ENCODE measurements around the gene HOXB2.
A peak's percentile ranks its signal among the peaks of the same experiment; 100 is the strongest.

Gene HOXB2

DNA sequence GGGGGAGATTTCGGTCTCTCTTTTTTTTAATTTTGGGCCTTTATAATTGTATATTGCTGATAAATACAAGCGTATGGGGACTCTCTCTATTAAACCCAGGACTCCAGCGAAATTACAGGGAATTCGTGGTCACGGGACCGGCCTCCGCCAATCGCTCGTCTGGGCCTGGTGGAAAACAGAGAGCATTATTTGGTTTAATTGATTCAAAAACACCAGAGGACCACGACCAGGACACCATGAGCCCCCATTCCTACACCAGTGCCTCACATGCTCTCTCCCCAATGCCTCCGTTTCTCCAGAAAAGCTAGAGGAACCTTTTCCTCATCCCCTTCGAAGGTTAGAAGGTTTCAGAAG, at the start of gene HOXB2:
TSS of gene HOXB2 (minus strand) at position 88 of the 354 bp plus-strand sequence. CDS start 198 bp downstream, outside the sequence.
- no peak for ATAC-seq (ENCODE audit: low read depth)
- no peaks in the 10 kb centered on the region for H3K36me3 Mint-ChIP-seq
- peaks cover 14% of the 10 kb centered on the region for H3K4me1 Mint-ChIP-seq
- peak within 1 kb of the TSS; percentile 40 for H3K27ac Mint-ChIP-seq
- no peak for DNase-seq (ENCODE audit: low spot score in 2 of 2)
- no peaks in the 10 kb centered on the region for H3K9me3 Mint-ChIP-seq
- peak within 1 kb of the TSS; percentile 82 for H3K4me3 Mint-ChIP-seq
- H3K27me3 Mint-ChIP-seq: peaks cover 27% of the 10 kb centered on the region

- Mint-ChIP-seq H3K27me3 (peaks cover 50% of the 10 kb centered on the region), H3K27ac (peak overlapping the region; percentile 8), H3K4me3 (peak overlapping the region; percentile 58), H3K9me3 (no peaks in the 10 kb centered on the region), H3K4me1 (peaks cover 25% of the 10 kb centered on the region), H3K36me3 (no peaks in the 10 kb centered on the region)
- DNase-seq (ENCODE audit: low spot score in 2 of 2): peak; percentile 81 to 86
- ATAC-seq (ENCODE audit: low read depth): peak; percentile 57
Measured at GRCh38 chr17:48593840-48594537, 49.1 kb upstream of the HOXB2 start.

DNA sequence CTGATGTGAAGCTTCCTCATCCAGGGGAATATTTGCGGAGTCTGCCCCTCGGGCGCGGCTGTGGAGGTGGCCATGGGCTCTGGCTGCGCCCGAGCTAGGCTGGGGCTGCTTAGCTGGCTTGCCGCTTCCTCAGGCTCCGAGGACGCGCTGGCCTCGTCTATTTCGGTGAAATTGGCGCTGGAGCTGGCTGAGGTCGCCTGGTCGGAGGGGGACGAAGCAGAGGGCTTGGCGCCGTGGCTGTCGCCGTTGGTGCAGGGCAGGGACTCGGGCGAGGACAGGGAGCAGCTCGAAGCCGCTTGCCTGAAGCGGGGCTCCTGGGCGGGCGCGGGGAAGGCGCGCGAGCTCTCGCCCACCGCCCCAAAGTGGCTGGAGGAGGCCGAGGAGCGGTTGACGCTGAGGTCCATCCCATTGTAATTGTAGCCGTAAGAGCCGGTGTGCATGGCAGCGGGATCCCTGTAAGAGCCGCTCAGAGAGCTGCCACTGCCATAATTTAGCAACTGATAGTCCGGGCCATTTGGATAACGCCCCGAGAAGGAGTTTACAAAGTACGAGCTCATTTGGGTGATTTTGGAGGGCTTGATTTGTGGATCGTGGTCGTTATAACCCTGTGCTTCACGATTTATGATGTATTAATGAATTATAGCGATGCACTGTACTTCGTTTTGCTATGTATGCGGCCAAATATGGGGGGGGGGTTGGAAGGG, 48.4 kb upstream of the HOXB2 start, which contains the start of gene HOXB5:
TSS of gene HOXB5 (minus strand) at position 654 of the 704 bp plus-strand sequence. CDS start at position 557, 97 bp downstream.
- Mint-ChIP-seq H3K4me1 (peaks cover 25% of the 10 kb centered on the region), H3K27me3 (peaks cover 54% of the 10 kb centered on the region), H3K36me3 (no peaks in the 10 kb centered on the region), H3K27ac (peak within 1 kb of the TSS; percentile 64), H3K9me3 (no peaks in the 10 kb centered on the region), H3K4me3 (peak within 1 kb of the TSS; percentile 58)
- no peak for DNase-seq (ENCODE audit: low spot score in 2 of 2)
- peak; percentile 16 for ATAC-seq (ENCODE audit: low read depth)

- peaks cover 19% of the 10 kb centered on the region for H3K4me1 Mint-ChIP-seq
- no peak overlapping the region for H3K4me3 Mint-ChIP-seq
- DNase-seq (ENCODE audit: low spot score in 2 of 2) (no peak), ATAC-seq (ENCODE audit: low read depth) (peak; percentile 24)
- H3K27ac Mint-ChIP-seq: peak overlapping the region; percentile 64
- H3K27me3 Mint-ChIP-seq: peaks cover 56% of the 10 kb centered on the region
- no peaks in the 10 kb centered on the region for H3K9me3 Mint-ChIP-seq
- no peaks in the 10 kb centered on the region for H3K36me3 Mint-ChIP-seq
Measured at GRCh38 chr17:48592577-48592976, 47.7 kb upstream of the HOXB2 start.

DNA sequence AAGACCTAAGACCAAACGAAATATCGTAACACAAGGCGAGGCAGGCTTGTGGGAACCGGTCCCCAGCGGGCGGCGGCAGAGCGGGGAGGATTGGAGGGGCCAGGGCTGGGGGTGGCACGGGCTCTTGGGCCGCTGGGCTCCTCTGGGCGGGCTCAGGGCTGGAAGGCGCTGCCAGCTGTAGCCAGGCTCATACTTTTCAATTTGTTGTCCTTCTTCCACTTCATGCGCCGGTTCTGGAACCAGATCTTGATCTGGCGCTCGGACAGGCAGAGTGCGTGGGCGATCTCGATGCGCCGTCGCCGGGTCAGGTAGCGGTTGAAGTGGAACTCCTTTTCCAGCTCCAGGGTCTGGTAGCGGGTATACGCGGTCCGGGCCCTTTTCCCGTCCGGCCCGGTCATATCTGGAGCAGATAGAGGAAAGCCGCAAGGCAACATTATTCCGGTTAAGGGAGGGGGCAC, 47.2 kb upstream of the HOXB2 start:
- peak overlapping the region; percentile 64 for H3K27ac Mint-ChIP-seq
- ATAC-seq (ENCODE audit: low read depth) (peak; percentile 19), DNase-seq (ENCODE audit: low spot score in 2 of 2) (no peak)
- H3K27me3 Mint-ChIP-seq: peaks cover 58% of the 10 kb centered on the region
- peaks cover 14% of the 10 kb centered on the region for H3K4me1 Mint-ChIP-seq
- no peaks in the 10 kb centered on the region for H3K36me3 Mint-ChIP-seq
- H3K4me3 Mint-ChIP-seq: no peak overlapping the region
- H3K9me3 Mint-ChIP-seq: no peaks in the 10 kb centered on the region

DNA sequence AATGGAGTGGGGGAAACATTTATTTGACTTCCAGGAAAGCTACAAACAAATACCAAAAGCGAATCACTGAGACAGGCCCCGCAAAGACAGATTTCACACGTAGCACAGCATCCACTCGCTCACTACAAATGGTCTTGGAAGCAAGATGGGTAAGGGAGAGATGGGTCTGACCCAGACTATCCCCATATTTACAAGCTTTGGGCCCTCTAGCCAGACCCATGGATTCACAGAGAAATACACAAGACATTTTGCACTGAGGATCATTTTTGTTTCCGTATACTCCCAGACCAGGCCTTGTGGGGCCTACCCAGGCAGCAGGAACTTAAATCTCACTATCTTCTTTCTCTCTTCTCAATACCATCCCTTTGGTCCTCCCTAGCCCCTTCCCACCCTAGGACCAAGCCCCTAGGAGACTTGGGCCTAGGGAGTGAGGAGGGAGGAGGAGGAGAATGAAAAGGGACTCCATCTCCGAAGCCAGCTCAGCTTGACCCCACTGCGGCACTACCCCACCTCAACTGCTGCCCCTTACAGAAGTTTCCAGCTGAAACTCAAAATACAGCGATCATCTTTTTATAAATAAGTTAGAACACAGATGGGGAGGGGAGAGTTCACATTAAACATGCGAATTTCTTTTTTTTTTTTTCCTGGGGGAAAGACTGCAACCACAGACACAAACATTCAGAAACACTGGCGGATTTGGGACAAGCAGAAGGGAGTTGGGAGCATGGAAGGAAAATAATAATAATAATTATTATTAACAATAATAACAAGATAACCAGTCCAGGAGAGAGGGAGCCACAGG, 46.5 kb upstream of the HOXB2 start:
- H3K27me3 Mint-ChIP-seq: peaks cover 52% of the 10 kb centered on the region
- H3K9me3 Mint-ChIP-seq: no peaks in the 10 kb centered on the region
- no peak overlapping the region for H3K4me3 Mint-ChIP-seq
- H3K27ac Mint-ChIP-seq: no peak overlapping the region
- peaks cover 8% of the 10 kb centered on the region for H3K4me1 Mint-ChIP-seq
- no peaks in the 10 kb centered on the region for H3K36me3 Mint-ChIP-seq
- ATAC-seq (ENCODE audit: low read depth): no peak
- no peak for DNase-seq (ENCODE audit: low spot score in 2 of 2)

DNA sequence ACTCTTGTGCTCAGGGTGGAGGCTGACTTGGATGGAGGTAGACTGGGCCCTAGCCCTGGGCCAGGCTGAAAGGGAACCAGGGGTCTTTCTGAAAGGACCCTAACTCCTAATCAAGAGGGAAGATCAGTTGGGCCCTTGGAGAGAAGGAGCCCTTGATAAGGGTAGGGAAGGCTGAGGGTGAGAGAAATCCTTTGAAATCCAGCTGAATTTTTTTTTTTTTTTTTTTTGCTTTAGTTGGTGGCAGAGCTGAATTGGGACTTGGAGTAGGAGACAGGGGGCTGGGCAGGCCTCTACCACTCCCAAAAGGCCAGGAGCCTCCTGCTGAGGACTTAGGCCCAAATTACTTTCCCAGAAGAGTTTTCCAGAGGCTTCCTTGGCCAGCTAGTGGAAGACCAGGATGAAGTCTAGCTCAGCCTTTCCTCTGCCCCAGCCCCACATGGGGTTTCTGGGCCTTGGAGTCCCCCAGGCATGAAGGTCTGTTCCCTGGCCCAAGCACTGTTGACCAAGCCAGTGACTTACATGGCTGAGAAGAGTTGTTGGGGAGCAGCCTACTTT, 45.8 kb upstream of the HOXB2 start:
- H3K4me3 Mint-ChIP-seq: no peak overlapping the region

DNA sequence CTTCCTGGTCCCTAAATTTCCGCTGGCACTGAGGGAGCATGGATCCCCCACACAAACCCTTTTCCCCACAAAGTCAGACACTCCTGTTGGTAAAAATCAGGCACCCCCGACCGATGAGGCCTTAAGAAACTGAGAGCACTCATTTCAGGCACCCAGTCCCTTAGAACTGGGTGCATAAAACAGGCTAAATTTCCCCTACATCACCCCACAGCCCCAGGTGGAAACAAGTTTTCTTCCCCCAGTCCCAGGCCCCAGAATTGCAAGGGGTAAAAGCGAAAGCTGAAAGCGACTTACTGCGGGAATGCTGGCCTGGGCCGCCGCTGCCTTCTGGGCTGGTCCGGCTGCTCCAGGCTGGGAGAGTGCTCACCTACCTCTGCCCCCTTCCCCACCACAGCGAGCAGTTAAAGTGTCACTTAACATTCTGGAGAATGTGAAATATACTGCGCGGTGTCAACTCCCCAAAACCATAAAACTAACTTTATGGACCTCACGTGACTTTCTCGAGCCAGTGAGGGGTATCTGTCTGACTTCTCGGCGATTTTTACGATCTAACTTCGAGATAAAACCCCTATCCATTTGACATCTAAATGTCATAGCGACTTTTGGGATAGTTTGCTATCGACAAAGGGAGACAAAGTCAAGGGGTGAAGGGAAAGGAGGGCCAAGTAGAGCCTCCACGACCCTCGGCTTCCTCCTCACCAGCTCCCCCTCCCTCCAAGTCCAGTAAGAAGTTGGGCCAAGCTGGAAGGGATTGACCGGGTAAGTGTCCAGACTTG, 45.1 kb upstream of the HOXB2 start, which contains the start of gene HOXB3:
TSS of gene HOXB3 (minus strand) at position 411 of the 776 bp plus-strand sequence. CDS start 37,767 bp downstream, outside the sequence.
- Mint-ChIP-seq H3K27me3 (peaks cover 50% of the 10 kb centered on the region), H3K4me1 (peaks cover 17% of the 10 kb centered on the region), H3K36me3 (no peaks in the 10 kb centered on the region), H3K9me3 (no peaks in the 10 kb centered on the region), H3K4me3 (no peak within 1 kb of the TSS), H3K27ac (no peak within 1 kb of the TSS)
- ATAC-seq (ENCODE audit: low read depth): no peak
- DNase-seq (ENCODE audit: low spot score in 2 of 2): no peak

More for the DNA sequence above, 45.8 kb upstream of the HOXB2 start:
- no peaks in the 10 kb centered on the region for H3K36me3 Mint-ChIP-seq
- H3K4me1 Mint-ChIP-seq: peaks cover 12% of the 10 kb centered on the region
- no peaks in the 10 kb centered on the region for H3K9me3 Mint-ChIP-seq
- DNase-seq (ENCODE audit: low spot score in 2 of 2) (no peak), ATAC-seq (ENCODE audit: low read depth) (no peak)
- H3K27me3 Mint-ChIP-seq: peaks cover 52% of the 10 kb centered on the region
- no peak overlapping the region for H3K27ac Mint-ChIP-seq

DNA sequence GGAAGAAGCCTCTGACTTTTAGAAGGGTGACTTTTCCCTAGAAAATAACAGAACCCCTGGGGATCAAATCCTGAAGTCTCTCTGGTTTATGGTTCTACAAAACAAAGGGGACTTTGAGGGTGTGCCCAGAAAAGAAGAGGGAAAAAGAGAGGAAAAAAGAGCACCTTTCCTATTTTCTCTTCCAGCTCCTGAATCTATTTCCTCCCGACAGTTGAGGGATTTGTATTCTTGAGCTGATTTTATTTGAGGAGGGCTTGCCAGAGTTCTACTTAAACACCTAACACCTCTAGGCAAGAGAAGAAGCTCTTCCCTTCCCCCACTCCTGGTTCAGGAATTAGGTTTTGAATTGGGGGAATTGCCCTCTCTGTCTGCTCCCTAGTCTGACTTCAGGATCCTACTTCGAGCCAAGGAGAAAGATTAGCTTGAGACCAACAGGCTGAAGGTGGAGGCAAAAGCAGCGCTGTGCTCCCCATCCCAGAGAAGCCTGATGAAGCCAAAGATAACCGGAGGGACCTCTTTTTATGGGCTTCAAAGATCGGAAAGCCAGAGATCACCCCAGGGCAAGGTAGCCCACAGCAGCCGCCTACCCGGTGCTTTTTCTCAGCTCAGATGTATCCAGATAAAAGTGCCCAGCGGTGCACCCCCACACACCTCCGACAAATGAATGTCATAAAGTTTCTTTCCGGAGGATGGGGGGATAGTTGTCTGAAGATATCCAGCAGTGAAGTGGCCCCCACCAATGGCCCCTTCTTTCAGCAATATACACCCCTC, 44.3 kb upstream of the HOXB2 start:
- peaks cover 55% of the 10 kb centered on the region for H3K27me3 Mint-ChIP-seq
- no peak overlapping the region for H3K4me3 Mint-ChIP-seq
- DNase-seq (ENCODE audit: low spot score in 2 of 2) (no peak), ATAC-seq (ENCODE audit: low read depth) (no peak)
- no peaks in the 10 kb centered on the region for H3K36me3 Mint-ChIP-seq
- peaks cover 20% of the 10 kb centered on the region for H3K4me1 Mint-ChIP-seq
- no peaks in the 10 kb centered on the region for H3K9me3 Mint-ChIP-seq
- H3K27ac Mint-ChIP-seq: no peak overlapping the region

- Mint-ChIP-seq H3K27me3 (peaks cover 56% of the 10 kb centered on the region), H3K27ac (no peak overlapping the region), H3K4me1 (peaks cover 17% of the 10 kb centered on the region), H3K9me3 (no peaks in the 10 kb centered on the region), H3K36me3 (no peaks in the 10 kb centered on the region), H3K4me3 (no peak overlapping the region)
- DNase-seq (ENCODE audit: low spot score in 2 of 2) (no peak), ATAC-seq (ENCODE audit: low read depth) (no peak)
Measured at GRCh38 chr17:48588528-48588927, 43.6 kb upstream of the HOXB2 start.

GRCh38 chr17:48588074-48588415, 43.1 kb upstream of the HOXB2 start:
- H3K4me1 Mint-ChIP-seq: peaks cover 17% of the 10 kb centered on the region
- H3K9me3 Mint-ChIP-seq: no peaks in the 10 kb centered on the region
- no peak for ATAC-seq (ENCODE audit: low read depth)
- H3K4me3 Mint-ChIP-seq: no peak overlapping the region
- no peaks in the 10 kb centered on the region for H3K36me3 Mint-ChIP-seq
- H3K27me3 Mint-ChIP-seq: peaks cover 59% of the 10 kb centered on the region
- no peak overlapping the region for H3K27ac Mint-ChIP-seq
- DNase-seq (ENCODE audit: low spot score in 2 of 2): no peak

DNA sequence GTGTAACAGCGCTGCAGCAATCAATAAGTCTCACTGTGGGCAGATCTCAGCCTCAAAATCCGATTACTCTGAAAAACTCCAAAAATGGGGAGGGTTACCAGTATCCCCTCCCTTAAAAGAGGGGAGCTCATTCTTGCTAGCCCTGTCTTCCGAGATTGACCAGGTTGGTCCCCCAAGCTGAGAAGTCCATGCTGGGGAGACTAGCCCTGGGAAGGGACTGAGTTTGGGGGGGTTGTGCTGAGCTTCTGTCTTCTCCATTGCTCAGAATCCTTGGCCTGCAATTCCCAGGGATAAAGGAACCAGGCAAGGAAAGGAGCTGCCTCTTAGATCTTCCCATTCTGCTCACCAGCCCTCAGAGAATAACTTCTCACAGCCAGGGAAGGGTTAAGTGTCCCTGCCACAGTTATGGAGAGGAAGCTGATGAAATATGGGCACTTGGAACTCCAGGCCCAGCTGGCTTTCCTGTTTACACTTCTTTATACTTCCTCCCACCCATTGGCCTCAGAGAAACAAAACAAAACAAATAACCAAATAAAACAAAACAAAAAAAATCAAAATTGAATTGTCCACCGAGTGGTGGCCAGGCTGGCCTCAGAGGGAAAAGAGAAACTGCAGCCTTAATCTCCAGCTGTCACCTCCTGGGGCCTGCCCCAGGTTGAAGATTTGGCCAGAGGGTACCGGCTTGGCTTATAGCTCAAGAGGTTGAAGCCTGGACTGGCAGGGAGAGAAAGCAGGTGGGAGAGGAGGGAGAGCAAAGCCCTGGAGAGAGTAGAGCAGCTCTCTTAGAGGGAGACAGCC, 42.6 kb upstream of the HOXB2 start:
- H3K36me3 Mint-ChIP-seq: no peaks in the 10 kb centered on the region
- no peak overlapping the region for H3K27ac Mint-ChIP-seq
- H3K4me3 Mint-ChIP-seq: no peak overlapping the region
- ATAC-seq (ENCODE audit: low read depth): no peak
- H3K4me1 Mint-ChIP-seq: peaks cover 15% of the 10 kb centered on the region
- peaks cover 62% of the 10 kb centered on the region for H3K27me3 Mint-ChIP-seq
- H3K9me3 Mint-ChIP-seq: no peaks in the 10 kb centered on the region
- DNase-seq (ENCODE audit: low spot score in 2 of 2): no peak
